ENCODE data around the gene RAPGEF4. TPM values are rescaled to one million over a fixed set of nuclear protein-coding genes. Genes with fewer than 3 reads are reported as not detected.

Gene RAPGEF4
- total RNA-seq, 4 donors from 2014 or later, result 16.1 to 26.2 (median 21.3) TPM

GRCh38 chr2:172912266-172912665, 176.6 kb downstream of the RAPGEF4 start:
- Histone ChIP-seq H3K9me3 (no peaks in the 10 kb centered on the region), H3K27ac (no peak overlapping the region), H3K36me3 (no peaks in the 10 kb centered on the region), H3K4me3 (no peak overlapping the region), H3K27me3 (no peaks in the 10 kb centered on the region), H3K4me1 (no peaks in the 10 kb centered on the region)
- TF ChIP-seq, protein P1, sequence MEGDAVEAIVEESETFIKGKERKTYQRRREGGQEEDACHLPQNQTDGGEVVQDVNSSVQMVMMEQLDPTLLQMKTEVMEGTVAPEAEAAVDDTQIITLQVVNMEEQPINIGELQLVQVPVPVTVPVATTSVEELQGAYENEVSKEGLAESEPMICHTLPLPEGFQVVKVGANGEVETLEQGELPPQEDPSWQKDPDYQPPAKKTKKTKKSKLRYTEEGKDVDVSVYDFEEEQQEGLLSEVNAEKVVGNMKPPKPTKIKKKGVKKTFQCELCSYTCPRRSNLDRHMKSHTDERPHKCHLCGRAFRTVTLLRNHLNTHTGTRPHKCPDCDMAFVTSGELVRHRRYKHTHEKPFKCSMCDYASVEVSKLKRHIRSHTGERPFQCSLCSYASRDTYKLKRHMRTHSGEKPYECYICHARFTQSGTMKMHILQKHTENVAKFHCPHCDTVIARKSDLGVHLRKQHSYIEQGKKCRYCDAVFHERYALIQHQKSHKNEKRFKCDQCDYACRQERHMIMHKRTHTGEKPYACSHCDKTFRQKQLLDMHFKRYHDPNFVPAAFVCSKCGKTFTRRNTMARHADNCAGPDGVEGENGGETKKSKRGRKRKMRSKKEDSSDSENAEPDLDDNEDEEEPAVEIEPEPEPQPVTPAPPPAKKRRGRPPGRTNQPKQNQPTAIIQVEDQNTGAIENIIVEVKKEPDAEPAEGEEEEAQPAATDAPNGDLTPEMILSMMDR (IDR thresholded peaks at IDR 0.05), result no peak
- no peak for TF ChIP-seq POLR2A (IDR thresholded peaks at IDR 0.05)
- DNase-seq, result no peak
- intact Hi-C loops (cut with DNase I; ENCODE audit: low total_unique reads), result no loop called here

- Histone ChIP-seq H3K4me3 (no peak overlapping the region), H3K36me3 (no peaks in the 10 kb centered on the region), H3K27me3 (no peaks in the 10 kb centered on the region), H3K9me3 (no peaks in the 10 kb centered on the region), H3K27ac (no peak overlapping the region), H3K4me1 (no peaks in the 10 kb centered on the region)
- intact Hi-C loops (cut with DNase I; ENCODE audit: low total_unique reads), result no loop called here
- TF ChIP-seq, protein P1 (IDR thresholded peaks at IDR 0.05), result no peak
- TF ChIP-seq POLR2A (IDR thresholded peaks at IDR 0.05), result no peak
- no peak for DNase-seq
Measured at GRCh38 chr2:172914341-172915008, 178.8 kb downstream of the RAPGEF4 start.

DNA sequence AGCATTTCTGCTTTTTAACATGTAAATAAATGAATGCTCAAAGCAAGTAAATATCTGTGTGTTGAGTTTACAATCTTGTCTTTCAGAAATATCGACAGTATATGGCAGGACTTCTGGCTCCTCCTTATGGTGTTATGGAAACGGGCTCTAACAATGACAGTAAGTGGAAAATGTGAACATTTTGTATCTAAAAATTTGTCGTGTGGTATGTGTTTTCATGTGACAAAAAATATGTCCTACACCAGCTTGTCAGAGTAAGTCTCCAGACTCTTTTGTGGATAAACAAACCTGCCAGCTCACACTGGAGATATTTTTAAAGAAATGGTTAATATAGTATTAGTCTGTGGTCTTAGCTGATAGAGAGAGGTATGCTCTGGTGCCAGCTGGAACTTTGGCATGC, 182.1 kb downstream of the RAPGEF4 start:
- H3K4me1 ChIP-seq, result no peaks in the 10 kb centered on the region
- no peak overlapping the region for H3K27ac ChIP-seq
- H3K4me3 ChIP-seq, result no peak overlapping the region
- no peak for TF ChIP-seq POLR2A (IDR thresholded peaks at IDR 0.05)
- TF ChIP-seq, protein P1 (IDR thresholded peaks at IDR 0.05), result no peak
- intact Hi-C loops (cut with DNase I; ENCODE audit: low total_unique reads), result no loop called here
- no peaks in the 10 kb centered on the region for H3K27me3 ChIP-seq
- no peak for DNase-seq
- no peaks in the 10 kb centered on the region for H3K36me3 ChIP-seq
- H3K9me3 ChIP-seq, result no peaks in the 10 kb centered on the region

GRCh38 chr2:172919732-172920131, 184.1 kb downstream of the RAPGEF4 start:
- Histone ChIP-seq H3K4me1 (no peaks in the 10 kb centered on the region), H3K36me3 (no peaks in the 10 kb centered on the region), H3K27ac (no peak overlapping the region), H3K4me3 (no peak overlapping the region), H3K9me3 (no peaks in the 10 kb centered on the region), H3K27me3 (no peaks in the 10 kb centered on the region)
- DNase-seq, result no peak
- intact Hi-C loops (cut with DNase I; ENCODE audit: low total_unique reads), result no loop called here
- TF ChIP-seq, protein P1 (IDR thresholded peaks at IDR 0.05), result no peak
- TF ChIP-seq POLR2A (IDR thresholded peaks at IDR 0.05), result no peak

DNA sequence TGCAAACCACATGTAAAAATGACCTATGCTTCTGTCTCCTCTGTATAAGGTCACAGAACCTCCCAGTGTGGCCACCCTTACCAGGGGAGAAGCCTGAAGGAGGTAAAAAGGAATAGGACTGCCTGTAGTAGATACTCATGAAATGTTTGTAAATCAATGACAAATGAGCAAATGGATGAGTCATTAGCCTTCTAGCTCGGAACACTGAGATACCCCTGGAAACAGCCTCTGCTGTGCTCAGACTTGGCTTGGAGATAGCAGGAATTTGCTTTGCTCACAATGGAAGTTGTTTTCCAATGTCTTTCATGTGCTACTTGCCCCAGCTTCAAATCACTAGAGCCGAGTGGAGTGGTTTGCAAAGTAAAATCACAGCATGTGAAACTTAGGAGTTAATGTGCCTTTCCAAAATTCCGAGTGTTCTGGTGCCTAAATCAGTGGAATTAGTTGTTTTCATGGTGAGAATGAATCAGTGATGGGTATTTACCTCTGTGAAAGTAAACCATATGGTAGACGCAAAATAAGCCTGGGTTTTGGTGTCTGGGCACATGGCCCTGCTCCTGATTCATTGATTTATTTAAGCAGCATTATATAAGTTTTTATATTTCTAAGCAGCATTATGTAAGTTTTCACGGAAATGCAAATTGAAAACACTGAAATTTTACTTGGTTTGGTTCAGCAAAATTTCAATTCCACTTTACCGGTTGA, 186.0 kb downstream of the RAPGEF4 start:
- no peak overlapping the region for H3K27ac ChIP-seq
- intact Hi-C loops (cut with DNase I; ENCODE audit: low total_unique reads), result no loop called here
- no peaks in the 10 kb centered on the region for H3K9me3 ChIP-seq
- no peaks in the 10 kb centered on the region for H3K4me1 ChIP-seq
- DNase-seq, result no peak
- no peaks in the 10 kb centered on the region for H3K27me3 ChIP-seq
- TF ChIP-seq, protein P1 (IDR thresholded peaks at IDR 0.05), result no peak
- no peak for TF ChIP-seq POLR2A (IDR thresholded peaks at IDR 0.05)
- H3K36me3 ChIP-seq, result no peaks in the 10 kb centered on the region
- no peak overlapping the region for H3K4me3 ChIP-seq
